GM23338 (cell line): Measurements from ENCODE around the gene TDO2. TPM values are rescaled to one million over a fixed set of nuclear protein-coding genes. Genes with fewer than 3 reads are reported as not detected.

Source experiments
- ATAC-seq: fragments of 200-7000 bp; cut with Tn5 transposase; 3 replicates; pipeline ENCODE4 v1.9.1; 2020
- DNase-seq: peaks from one replicate; pipeline ENCODE4 v3.0.0-alpha.2; 2015; ENCODE audit warnings: low spot score
- H2AFZ ChIP-seq: fragments of 200-600 bp; sonication (generic); 2 replicates; pipeline ENCODE4 v1.8.0; 2016; ENCODE audit warnings: antibody characterized with exemption, mild to moderate bottlenecking, moderate library complexity
- H3F3A ChIP-seq: fragments of 200-600 bp; sonication (generic); replicated peaks from 2 replicates; pipeline ENCODE4 v1.8.0; 2017; ENCODE audit warnings: antibody characterized with exemption, mixed run types, low read depth
- H3K27ac ChIP-seq: fragments of 200-600 bp; sonication (generic); 2 replicates; pipeline ENCODE4 v1.6.1; 2016; ENCODE audit warnings: low read depth
- H3K27me3 ChIP-seq: fragments of 200-600 bp; sonication (generic); 2 replicates; pipeline ENCODE4 v1.8.0; 2016; ENCODE audit warnings: mild to moderate bottlenecking, mixed run types, moderate library complexity; ENCODE audit not compliant: insufficient read depth
- H3K36me3 ChIP-seq: fragments of 200-600 bp; sonication (generic); 2 replicates; pipeline ENCODE4 v1.8.0; 2016; ENCODE audit warnings: mild to moderate bottlenecking; ENCODE audit not compliant: insufficient read depth
- H3K4me1 ChIP-seq: fragments of 200-600 bp; sonication (generic); 2 replicates; pipeline ENCODE4 v1.8.0; 2016; ENCODE audit warnings: mild to moderate bottlenecking, moderate library complexity; ENCODE audit not compliant: insufficient read depth
- H3K4me2 ChIP-seq: fragments of 200-600 bp; sonication (generic); 2 replicates; pipeline ENCODE4 v1.7.1; 2017; ENCODE audit warnings: mixed run types
- H3K4me3 ChIP-seq: fragments of 200-600 bp; sonication (generic); 2 replicates; pipeline ENCODE4 v1.6.1; 2016; ENCODE audit warnings: mixed run types
- H3K79me2 ChIP-seq: fragments of 200-600 bp; sonication (generic); replicated peaks from 2 replicates; pipeline ENCODE4 v1.8.0; 2017; ENCODE audit warnings: mild to moderate bottlenecking; ENCODE audit not compliant: insufficient read depth
- H3K9me2 ChIP-seq: fragments of 200-600 bp; sonication (generic); 2 replicates; pipeline ENCODE4 v1.8.0; 2017; ENCODE audit not compliant: insufficient read depth
- H4K20me1 ChIP-seq: fragments of 200-600 bp; sonication (generic); replicated peaks from 2 replicates; pipeline ENCODE4 v1.8.0; 2017; ENCODE audit warnings: mild to moderate bottlenecking; ENCODE audit not compliant: insufficient read depth
- H3K27ac Mint-ChIP-seq: 2 replicates; pipeline ENCODE4 v1.8.0; 2020; ENCODE audit warnings: inconsistent platforms, mild to moderate bottlenecking, moderate library complexity, mixed read lengths
- H3K27me3 Mint-ChIP-seq: 3 replicates; pipeline ENCODE4 v1.8.0; 2022; ENCODE audit warnings: low read depth, mild to moderate bottlenecking, moderate library complexity, mixed read lengths, inconsistent platforms; ENCODE audit not compliant: insufficient read depth, poor library complexity
- H3K36me3 Mint-ChIP-seq: 3 replicates; pipeline ENCODE4 v1.8.0; 2021; ENCODE audit warnings: low read depth, mild to moderate bottlenecking, inconsistent platforms, moderate library complexity, mixed read lengths
- H3K4me1 Mint-ChIP-seq: 3 replicates; pipeline ENCODE4 v1.8.0; 2020; ENCODE audit warnings: mild to moderate bottlenecking, inconsistent platforms, mixed read lengths
- H3K4me3 Mint-ChIP-seq: 3 replicates; pipeline ENCODE4 v1.8.0; 2021; ENCODE audit warnings: moderate library complexity, mild to moderate bottlenecking, inconsistent platforms, mixed read lengths
- H3K9me3 Mint-ChIP-seq: 3 replicates; pipeline ENCODE4 v1.8.0; 2020; ENCODE audit warnings: moderate library complexity, mild to moderate bottlenecking, inconsistent platforms, mixed read lengths
- CREB1 ChIP-seq: fragments of 250-450 bp; sonication (Bioruptor Pico); IDR thresholded peaks from 2 replicates; pipeline ENCODE4 v1.5.0; 2020; ENCODE audit warnings: low read depth, mild to moderate bottlenecking, moderate library complexity
- EZH2 ChIP-seq: fragments of 200-600 bp; sonication (generic); IDR thresholded peaks from one replicate; pipeline ENCODE4 v1.8.0; 2017; ENCODE audit warnings: antibody characterized with exemption, mild to moderate bottlenecking, low read depth; ENCODE audit not compliant: unreplicated experiment
- EZH2phosphoT487 ChIP-seq: fragments of 200-600 bp; sonication (generic); IDR thresholded peaks from one replicate; pipeline ENCODE4 v1.8.1; 2018; ENCODE audit warnings: antibody characterized with exemption; ENCODE audit not compliant: unreplicated experiment
- JUNB ChIP-seq: IDR thresholded peaks from one replicate; pipeline ENCODE4 v1.6.1; 2016; ENCODE audit warnings: antibody characterized with exemption; ENCODE audit not compliant: unreplicated experiment
- NANOG ChIP-seq: IDR thresholded peaks from 2 replicates; pipeline ENCODE4 v1.6.1; 2016; ENCODE audit warnings: antibody characterized with exemption, borderline replicate concordance
- STAT1 ChIP-seq: IDR thresholded peaks from one replicate; pipeline ENCODE4 v1.6.1; 2016; ENCODE audit warnings: antibody characterized with exemption; ENCODE audit not compliant: unreplicated experiment
- ZNF114 ChIP-seq: fragments of 250-450 bp; sonication (Bioruptor Pico); IDR thresholded peaks from 2 replicates; pipeline ENCODE4 v1.5.0; 2020; ENCODE audit warnings: mild to moderate bottlenecking, moderate library complexity
- ZNF331 ChIP-seq: fragments of 250-450 bp; sonication (Bioruptor Pico); IDR thresholded peaks from 2 replicates; pipeline ENCODE4 v1.5.0; 2020; ENCODE audit warnings: low read depth, mild to moderate bottlenecking, moderate library complexity
- polyA plus RNA-seq: library from polyadenylated mRNA; unstranded; fragments of >200 nt; fragmentation: Nextera tagmentation; extraction: Ambion mirVana; gene quantifications from 2 replicates; pipeline ENCODE4 v1.2.1, GENCODE V29; 2016
- total RNA-seq: library from RNA; depleted of rRNA; stranded (reverse); fragments of >200 nt; shearing (Covaris generic); gene quantifications from 2 replicates; pipeline ENCODE4 v1.2.3, GENCODE V29; 2014
- TF ChIP-seq, protein P1 (sequence below): IDR thresholded peaks from one replicate; pipeline ENCODE4 v1.6.1; 2018; ENCODE audit warnings: antibody characterized with exemption; ENCODE audit not compliant: unreplicated experiment
- TF ChIP-seq, protein P2 (sequence below), 2 experiments: fragments of 200-600 bp in 1 of 2; sonication (generic) in 1 of 2; conservative IDR thresholded peaks; 2 replicates each; pipeline versions ENCODE4 v1.5.1 to v1.6.1; 2016 to 2017; ENCODE audit warnings: antibody characterized with exemption in 2 of 2, low read depth in 2 of 2, mild to moderate bottlenecking in 2 of 2, moderate library complexity in 1 of 2
- TF ChIP-seq, protein P3 (sequence below): IDR thresholded peaks from 2 replicates; pipeline ENCODE4 v1.6.1; 2016; ENCODE audit warnings: antibody characterized with exemption
- TF ChIP-seq, protein P4 (sequence below): fragments of 250-450 bp; sonication (Bioruptor Pico); IDR thresholded peaks from 2 replicates; pipeline ENCODE4 v1.5.0; 2020; ENCODE audit warnings: mild to moderate bottlenecking, moderate library complexity

Gene TDO2
- total and polyA plus RNA-seq, 2 experiments from 2014 or later, result 0.10 TPM; not detected in 1

DNA sequence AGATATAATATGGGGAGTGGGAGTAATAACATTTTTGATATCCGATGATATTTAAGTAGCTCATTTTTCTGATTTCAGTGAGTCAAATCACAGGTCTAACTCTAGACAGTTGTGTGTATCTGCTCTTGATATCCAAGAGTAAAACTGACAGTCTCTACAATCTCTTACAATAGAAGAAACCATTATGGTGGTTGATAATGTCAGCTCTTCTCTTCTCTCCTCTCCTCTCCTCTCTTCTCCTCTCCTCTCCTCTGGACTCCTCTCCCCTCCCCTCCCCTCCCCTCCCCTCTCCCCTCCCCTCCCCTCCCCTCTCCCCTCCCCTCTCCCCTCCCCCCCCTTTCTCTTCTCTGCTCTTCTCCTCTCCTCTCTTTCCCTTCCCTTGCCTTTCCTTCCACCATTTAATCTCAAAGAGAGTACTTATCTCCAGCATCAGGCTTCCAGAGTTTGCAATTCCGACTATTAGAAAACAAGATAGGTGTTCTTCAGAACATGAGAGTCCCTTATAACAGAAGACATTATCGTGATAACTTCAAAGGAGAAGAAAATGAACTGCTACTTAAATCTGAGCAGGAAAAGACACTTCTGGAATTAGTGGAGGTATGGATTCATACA, 6.2 kb downstream of the TDO2 start:
- DNase-seq, result no peak
- Mint-ChIP-seq H3K27ac (no peak overlapping the region), H3K4me1 (no peaks in the 10 kb centered on the region), H3K9me3 (no peaks in the 10 kb centered on the region), H3K36me3 (no peaks in the 10 kb centered on the region), H3K4me3 (no peak overlapping the region), H3K27me3 (no peaks in the 10 kb centered on the region)
- Histone ChIP-seq H3K79me2 (no peaks in the 10 kb centered on the region), H3K27ac (no peak overlapping the region), H3F3A (no peaks in the 10 kb centered on the region), H3K27me3 (no peaks in the 10 kb centered on the region), H3K4me1 (peaks cover 2% of the 10 kb centered on the region), H4K20me1 (no peaks in the 10 kb centered on the region), H3K36me3 (no peaks in the 10 kb centered on the region), H3K4me2 (no peak overlapping the region), H2AFZ (no peak overlapping the region), H3K4me3 (no peak overlapping the region), H3K9me2 (0 out of 2 replicates have a peak, but pooled peaks cover 5% of the 10 kb centered on the region)
- no peak for ATAC-seq
- TF ChIP-seq ZNF331 (CRISPR knock-in tag) (no peak), ZNF114 (no peak), EZH2phosphoT487 (no peak), NANOG (no peak), EZH2 (no peak), JUNB (no peak), CREB1 (no peak), STAT1 (no peak)
- TF ChIP-seq, protein P1, sequence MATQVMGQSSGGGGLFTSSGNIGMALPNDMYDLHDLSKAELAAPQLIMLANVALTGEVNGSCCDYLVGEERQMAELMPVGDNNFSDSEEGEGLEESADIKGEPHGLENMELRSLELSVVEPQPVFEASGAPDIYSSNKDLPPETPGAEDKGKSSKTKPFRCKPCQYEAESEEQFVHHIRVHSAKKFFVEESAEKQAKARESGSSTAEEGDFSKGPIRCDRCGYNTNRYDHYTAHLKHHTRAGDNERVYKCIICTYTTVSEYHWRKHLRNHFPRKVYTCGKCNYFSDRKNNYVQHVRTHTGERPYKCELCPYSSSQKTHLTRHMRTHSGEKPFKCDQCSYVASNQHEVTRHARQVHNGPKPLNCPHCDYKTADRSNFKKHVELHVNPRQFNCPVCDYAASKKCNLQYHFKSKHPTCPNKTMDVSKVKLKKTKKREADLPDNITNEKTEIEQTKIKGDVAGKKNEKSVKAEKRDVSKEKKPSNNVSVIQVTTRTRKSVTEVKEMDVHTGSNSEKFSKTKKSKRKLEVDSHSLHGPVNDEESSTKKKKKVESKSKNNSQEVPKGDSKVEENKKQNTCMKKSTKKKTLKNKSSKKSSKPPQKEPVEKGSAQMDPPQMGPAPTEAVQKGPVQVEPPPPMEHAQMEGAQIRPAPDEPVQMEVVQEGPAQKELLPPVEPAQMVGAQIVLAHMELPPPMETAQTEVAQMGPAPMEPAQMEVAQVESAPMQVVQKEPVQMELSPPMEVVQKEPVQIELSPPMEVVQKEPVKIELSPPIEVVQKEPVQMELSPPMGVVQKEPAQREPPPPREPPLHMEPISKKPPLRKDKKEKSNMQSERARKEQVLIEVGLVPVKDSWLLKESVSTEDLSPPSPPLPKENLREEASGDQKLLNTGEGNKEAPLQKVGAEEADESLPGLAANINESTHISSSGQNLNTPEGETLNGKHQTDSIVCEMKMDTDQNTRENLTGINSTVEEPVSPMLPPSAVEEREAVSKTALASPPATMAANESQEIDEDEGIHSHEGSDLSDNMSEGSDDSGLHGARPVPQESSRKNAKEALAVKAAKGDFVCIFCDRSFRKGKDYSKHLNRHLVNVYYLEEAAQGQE, result no peak
- TF ChIP-seq, protein P2, sequence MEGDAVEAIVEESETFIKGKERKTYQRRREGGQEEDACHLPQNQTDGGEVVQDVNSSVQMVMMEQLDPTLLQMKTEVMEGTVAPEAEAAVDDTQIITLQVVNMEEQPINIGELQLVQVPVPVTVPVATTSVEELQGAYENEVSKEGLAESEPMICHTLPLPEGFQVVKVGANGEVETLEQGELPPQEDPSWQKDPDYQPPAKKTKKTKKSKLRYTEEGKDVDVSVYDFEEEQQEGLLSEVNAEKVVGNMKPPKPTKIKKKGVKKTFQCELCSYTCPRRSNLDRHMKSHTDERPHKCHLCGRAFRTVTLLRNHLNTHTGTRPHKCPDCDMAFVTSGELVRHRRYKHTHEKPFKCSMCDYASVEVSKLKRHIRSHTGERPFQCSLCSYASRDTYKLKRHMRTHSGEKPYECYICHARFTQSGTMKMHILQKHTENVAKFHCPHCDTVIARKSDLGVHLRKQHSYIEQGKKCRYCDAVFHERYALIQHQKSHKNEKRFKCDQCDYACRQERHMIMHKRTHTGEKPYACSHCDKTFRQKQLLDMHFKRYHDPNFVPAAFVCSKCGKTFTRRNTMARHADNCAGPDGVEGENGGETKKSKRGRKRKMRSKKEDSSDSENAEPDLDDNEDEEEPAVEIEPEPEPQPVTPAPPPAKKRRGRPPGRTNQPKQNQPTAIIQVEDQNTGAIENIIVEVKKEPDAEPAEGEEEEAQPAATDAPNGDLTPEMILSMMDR (conservative IDR thresholded peaks at IDR 0.05; ENCODE audit: low read depth in 2 of 2), result no peak
- TF ChIP-seq, protein P3, sequence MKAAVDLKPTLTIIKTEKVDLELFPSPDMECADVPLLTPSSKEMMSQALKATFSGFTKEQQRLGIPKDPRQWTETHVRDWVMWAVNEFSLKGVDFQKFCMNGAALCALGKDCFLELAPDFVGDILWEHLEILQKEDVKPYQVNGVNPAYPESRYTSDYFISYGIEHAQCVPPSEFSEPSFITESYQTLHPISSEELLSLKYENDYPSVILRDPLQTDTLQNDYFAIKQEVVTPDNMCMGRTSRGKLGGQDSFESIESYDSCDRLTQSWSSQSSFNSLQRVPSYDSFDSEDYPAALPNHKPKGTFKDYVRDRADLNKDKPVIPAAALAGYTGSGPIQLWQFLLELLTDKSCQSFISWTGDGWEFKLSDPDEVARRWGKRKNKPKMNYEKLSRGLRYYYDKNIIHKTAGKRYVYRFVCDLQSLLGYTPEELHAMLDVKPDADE, result no peak
- TF ChIP-seq, protein P4, sequence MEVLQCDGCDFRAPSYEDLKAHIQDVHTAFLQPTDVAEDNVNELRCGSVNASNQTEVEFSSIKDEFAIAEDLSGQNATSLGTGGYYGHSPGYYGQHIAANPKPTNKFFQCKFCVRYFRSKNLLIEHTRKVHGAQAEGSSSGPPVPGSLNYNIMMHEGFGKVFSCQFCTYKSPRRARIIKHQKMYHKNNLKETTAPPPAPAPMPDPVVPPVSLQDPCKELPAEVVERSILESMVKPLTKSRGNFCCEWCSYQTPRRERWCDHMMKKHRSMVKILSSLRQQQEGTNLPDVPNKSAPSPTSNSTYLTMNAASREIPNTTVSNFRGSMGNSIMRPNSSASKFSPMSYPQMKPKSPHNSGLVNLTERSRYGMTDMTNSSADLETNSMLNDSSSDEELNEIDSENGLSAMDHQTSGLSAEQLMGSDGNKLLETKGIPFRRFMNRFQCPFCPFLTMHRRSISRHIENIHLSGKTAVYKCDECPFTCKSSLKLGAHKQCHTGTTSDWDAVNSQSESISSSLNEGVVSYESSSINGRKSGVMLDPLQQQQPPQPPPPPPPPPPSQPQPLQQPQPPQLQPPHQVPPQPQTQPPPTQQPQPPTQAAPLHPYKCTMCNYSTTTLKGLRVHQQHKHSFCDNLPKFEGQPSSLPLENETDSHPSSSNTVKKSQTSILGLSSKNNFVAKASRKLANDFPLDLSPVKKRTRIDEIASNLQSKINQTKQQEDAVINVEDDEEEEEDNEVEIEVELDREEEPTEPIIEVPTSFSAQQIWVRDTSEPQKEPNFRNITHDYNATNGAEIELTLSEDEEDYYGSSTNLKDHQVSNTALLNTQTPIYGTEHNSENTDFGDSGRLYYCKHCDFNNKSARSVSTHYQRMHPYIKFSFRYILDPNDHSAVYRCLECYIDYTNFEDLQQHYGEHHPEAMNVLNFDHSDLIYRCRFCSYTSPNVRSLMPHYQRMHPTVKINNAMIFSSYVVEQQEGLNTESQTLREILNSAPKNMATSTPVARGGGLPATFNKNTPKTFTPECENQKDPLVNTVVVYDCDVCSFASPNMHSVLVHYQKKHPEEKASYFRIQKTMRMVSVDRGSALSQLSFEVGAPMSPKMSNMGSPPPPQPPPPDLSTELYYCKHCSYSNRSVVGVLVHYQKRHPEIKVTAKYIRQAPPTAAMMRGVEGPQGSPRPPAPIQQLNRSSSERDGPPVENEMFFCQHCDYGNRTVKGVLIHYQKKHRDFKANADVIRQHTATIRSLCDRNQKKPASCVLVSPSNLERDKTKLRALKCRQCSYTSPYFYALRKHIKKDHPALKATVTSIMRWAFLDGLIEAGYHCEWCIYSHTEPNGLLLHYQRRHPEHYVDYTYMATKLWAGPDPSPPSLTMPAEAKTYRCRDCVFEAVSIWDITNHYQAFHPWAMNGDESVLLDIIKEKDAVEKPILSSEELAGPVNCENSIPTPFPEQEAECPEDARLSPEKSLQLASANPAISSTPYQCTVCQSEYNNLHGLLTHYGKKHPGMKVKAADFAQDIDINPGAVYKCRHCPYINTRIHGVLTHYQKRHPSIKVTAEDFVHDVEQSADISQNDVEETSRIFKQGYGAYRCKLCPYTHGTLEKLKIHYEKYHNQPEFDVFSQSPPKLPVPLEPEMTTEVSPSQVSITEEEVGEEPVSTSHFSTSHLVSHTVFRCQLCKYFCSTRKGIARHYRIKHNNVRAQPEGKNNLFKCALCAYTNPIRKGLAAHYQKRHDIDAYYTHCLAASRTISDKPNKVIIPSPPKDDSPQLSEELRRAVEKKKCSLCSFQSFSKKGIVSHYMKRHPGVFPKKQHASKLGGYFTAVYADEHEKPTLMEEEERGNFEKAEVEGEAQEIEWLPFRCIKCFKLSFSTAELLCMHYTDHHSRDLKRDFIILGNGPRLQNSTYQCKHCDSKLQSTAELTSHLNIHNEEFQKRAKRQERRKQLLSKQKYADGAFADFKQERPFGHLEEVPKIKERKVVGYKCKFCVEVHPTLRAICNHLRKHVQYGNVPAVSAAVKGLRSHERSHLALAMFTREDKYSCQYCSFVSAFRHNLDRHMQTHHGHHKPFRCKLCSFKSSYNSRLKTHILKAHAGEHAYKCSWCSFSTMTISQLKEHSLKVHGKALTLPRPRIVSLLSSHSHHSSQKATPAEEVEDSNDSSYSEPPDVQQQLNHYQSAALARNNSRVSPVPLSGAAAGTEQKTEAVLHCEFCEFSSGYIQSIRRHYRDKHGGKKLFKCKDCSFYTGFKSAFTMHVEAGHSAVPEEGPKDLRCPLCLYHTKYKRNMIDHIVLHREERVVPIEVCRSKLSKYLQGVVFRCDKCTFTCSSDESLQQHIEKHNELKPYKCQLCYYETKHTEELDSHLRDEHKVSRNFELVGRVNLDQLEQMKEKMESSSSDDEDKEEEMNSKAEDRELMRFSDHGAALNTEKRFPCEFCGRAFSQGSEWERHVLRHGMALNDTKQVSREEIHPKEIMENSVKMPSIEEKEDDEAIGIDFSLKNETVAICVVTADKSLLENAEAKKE, result no peak
